Endothelial cell of umbilical vein (primary cell): ENCODE data around the gene LRRC32. TPM values are rescaled to one million over a fixed set of nuclear protein-coding genes. Genes with fewer than 3 reads are reported as not detected.

Source experiments
- BruUV-seq: library from RNA; stranded (reverse); fragments of 400-500 nt; replicated peaks from 2 replicates; lab custom pipeline; 2021; lab: Mats Ljungman, UMichigan
- CTCF ChIA-PET: fragments of 300-600, 350-600 bp; sonication (Branson Sonifier 250); formaldehyde crosslinking; loops from one replicate; lab custom pipeline; 2021; ENCODE audit warnings: antibody characterized with exemption, inconsistent platforms; lab: Charles Lee
- POLR2A ChIA-PET: fragments of 300-600, 350-600 bp; sonication (Branson Sonifier 250); formaldehyde crosslinking; loops from one replicate; lab custom pipeline; 2021; ENCODE audit warnings: antibody characterized with exemption, inconsistent platforms; lab: Charles Lee
- DNase-seq: peaks from one replicate; pipeline ENCODE4 v3.0.0-alpha.2; 2011; ENCODE audit warnings: low read depth, low spot score
- FAIRE-seq: peaks from 2 replicates; lab custom pipeline; 2011; peaks lifted over from hg19 to GRCh38; lab: Jason Lieb, UNC
- H2AFZ ChIP-seq: 2 replicates; pipeline ENCODE4 v1.6.0; 2012; ENCODE audit warnings: low read depth, low read length, control low read depth, inconsistent platforms
- H3K27ac ChIP-seq: 2 replicates; pipeline ENCODE4 v1.5.1; 2011; ENCODE audit warnings: low read depth, mild to moderate bottlenecking, control low read depth, low read length, moderate library complexity; ENCODE audit not compliant: insufficient read depth
- H3K27me3 ChIP-seq, 2 experiments: 2 replicates each; pipeline versions ENCODE4 v1.6.0 to v1.6.1; 2011; ENCODE audit warnings: low read length in 2 of 2, mixed read lengths in 1 of 2; ENCODE audit not compliant: control insufficient read depth in 2 of 2, insufficient read depth in 2 of 2
- H3K36me3 ChIP-seq, 2 experiments: 2 replicates in 1 of 2; 3 replicates in 1 of 2; pipeline ENCODE4 v1.5.1; 2011; ENCODE audit warnings: low read length in 2 of 2, mild to moderate bottlenecking in 1 of 2, moderate library complexity in 1 of 2; ENCODE audit not compliant: control insufficient read depth in 2 of 2, insufficient read depth in 2 of 2; ENCODE audit errors: extremely low read depth in 1 of 2
- H3K4me1 ChIP-seq: 3 replicates; pipeline ENCODE4 v1.5.1; 2011; ENCODE audit warnings: mild to moderate bottlenecking, low read length; ENCODE audit not compliant: control insufficient read depth, insufficient read depth; ENCODE audit errors: extremely low read depth
- H3K4me2 ChIP-seq: 2 replicates; pipeline ENCODE4 v1.6.1; 2011; ENCODE audit warnings: low read length, control low read depth, mixed read lengths; ENCODE audit not compliant: insufficient read depth
- H3K4me3 ChIP-seq, 3 experiments: fragments of 200-600 bp in 1 of 3; sonication (generic), shearing (Covaris generic) in 1 of 3; replicated peaks in 1 of 3; 2 replicates each; pipeline ENCODE4 v1.5.1; 2011 to 2016; ENCODE audit warnings: control low read depth in 3 of 3, low read length in 3 of 3, mild to moderate bottlenecking in 2 of 3, inconsistent platforms in 1 of 3, low read depth in 1 of 3, moderate library complexity in 1 of 3; ENCODE audit not compliant: insufficient read depth in 1 of 3
- H3K79me2 ChIP-seq: 2 replicates; pipeline ENCODE4 v1.6.0; 2012; ENCODE audit warnings: low read length, inconsistent platforms; ENCODE audit not compliant: control insufficient read depth, insufficient read depth
- H3K9ac ChIP-seq: replicated peaks from 2 replicates; pipeline ENCODE3; 2011; ENCODE audit warnings: low read length, control low read depth; ENCODE audit not compliant: insufficient read depth; ENCODE audit errors: extremely low read depth
- H3K9me1 ChIP-seq: replicated peaks from 3 replicates; pipeline ENCODE4 v1.6.0; 2011; ENCODE audit warnings: mild to moderate bottlenecking, low read length; ENCODE audit not compliant: control insufficient read depth, insufficient read depth; ENCODE audit errors: extremely low read depth
- H3K9me3 ChIP-seq: replicated peaks from 2 replicates; pipeline ENCODE4 v1.5.1; 2012; ENCODE audit warnings: low read length, inconsistent platforms; ENCODE audit not compliant: control insufficient read depth, insufficient read depth
- H4K20me1 ChIP-seq: replicated peaks from 2 replicates; pipeline ENCODE3; 2011; ENCODE audit warnings: mild to moderate bottlenecking, low read length; ENCODE audit not compliant: control insufficient read depth, insufficient read depth; ENCODE audit errors: extremely low read depth
- EZH2 ChIP-seq: IDR thresholded peaks from 2 replicates; pipeline ENCODE4 v1.6.1; 2012; ENCODE audit warnings: borderline replicate concordance, low read depth, mild to moderate bottlenecking, moderate library complexity, low read length, inconsistent platforms; ENCODE audit not compliant: severe bottlenecking
- FOS ChIP-seq: IDR thresholded peaks from 2 replicates; pipeline ENCODE4 v1.6.1; 2011; ENCODE audit warnings: mild to moderate bottlenecking, low read length, moderate library complexity, borderline replicate concordance; ENCODE audit not compliant: insufficient read depth
- GATA2 ChIP-seq: IDR thresholded peaks from 2 replicates; pipeline ENCODE4 v1.7.0; 2011; ENCODE audit warnings: low read depth, mild to moderate bottlenecking, moderate library complexity, mixed read lengths, low read length; ENCODE audit not compliant: insufficient read length, insufficient read depth
- JUN ChIP-seq: IDR thresholded peaks from 2 replicates; pipeline ENCODE4 v1.6.1; 2011; ENCODE audit warnings: borderline replicate concordance, low read depth; ENCODE audit not compliant: insufficient read length, insufficient read depth
- MYC ChIP-seq: IDR thresholded peaks from one replicate; pipeline ENCODE4 v1.6.1; 2011; ENCODE audit warnings: mild to moderate bottlenecking, low read depth, low read length
- POLR2A ChIP-seq: IDR thresholded peaks from 2 replicates; pipeline ENCODE4 v1.6.1; 2012; ENCODE audit warnings: low read depth, mild to moderate bottlenecking, control low read depth, low read length
- POLR2AphosphoS5 ChIP-seq: IDR thresholded peaks from 2 replicates; pipeline ENCODE4 v1.6.1; 2012; ENCODE audit warnings: low read depth, mild to moderate bottlenecking, control low read depth, low read length, moderate library complexity; ENCODE audit not compliant: insufficient read depth
- dilution Hi-C: fragments of 300-500 bp; cut with MboI; formaldehyde crosslinking; loops from one replicate; pipeline ENCODE4 v1.15.0; 2019; ENCODE audit warnings: low sequenced_read_pairs; ENCODE audit not compliant: extremely low pct_ligation_motif_present
- intact Hi-C: fragments of 100-400 bp; cut with micrococcal nuclease; formaldehyde crosslinking; loops from one replicate; pipeline ENCODE4 v1.10.0; 2022
- polyA plus RNA-seq, 4 experiments: library from polyadenylated mRNA; depleted of rRNA in 3 of 4; stranded (reverse) in 3 of 4; unstranded in 1 of 4; fragments of >200 nt; gene quantifications; 2 replicates each; pipeline versions ENCODE4 v1.2.1 to v1.2.3, GENCODE V29; 2011 to 2012; ENCODE audit warnings: missing spikeins in 1 of 4
- total RNA-seq: library from RNA; stranded (reverse); gene quantifications from 2 replicates; pipeline ENCODE4 v1.2.3, GENCODE V29; 2021
- TF ChIP-seq, protein P1 (sequence below): IDR thresholded peaks from 2 replicates; pipeline ENCODE4 v1.6.1; 2011; ENCODE audit not compliant: insufficient read depth, insufficient read length
- TF ChIP-seq, protein P2 (sequence below), 2 donors: IDR thresholded peaks; 1 replicate in 1 of 2; 2 replicates in 1 of 2; pipeline ENCODE4 v1.5.1; 2011; ENCODE audit warnings: low read length in 2 of 2, mild to moderate bottlenecking in 2 of 2, moderate library complexity in 2 of 2, control low read depth in 1 of 2, inconsistent platforms in 1 of 2, low read depth in 1 of 2; ENCODE audit not compliant: insufficient read depth in 1 of 2; ENCODE audit errors: extremely low read depth in 1 of 2

The LRRC32 gene
- total and polyA plus RNA-seq, 2 donors (not counting 3 experiments of a cell fraction or from before 2014, with no cell fraction given): 77.2 to 117 TPM

DNA sequence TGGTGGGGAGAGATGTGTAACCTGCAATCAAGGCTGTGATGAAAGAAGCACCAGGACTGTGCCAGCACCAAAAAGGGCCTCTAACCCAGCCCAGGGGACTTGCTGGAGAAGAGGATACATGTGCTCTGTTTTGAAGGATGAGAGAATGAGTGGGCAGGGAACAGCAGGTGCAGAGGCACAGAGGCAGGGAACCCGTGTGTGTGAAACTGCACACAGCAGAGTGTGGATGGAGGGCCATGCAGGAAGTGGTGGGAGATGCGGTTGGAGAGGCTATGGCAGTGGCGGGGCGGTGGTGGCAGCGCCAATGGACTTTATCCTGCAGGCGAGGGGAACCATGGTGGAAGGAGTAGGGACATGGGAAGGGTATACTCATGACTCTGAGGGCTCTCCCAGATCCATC lies 25.2 kb upstream of the LRRC32 start:
- Histone ChIP-seq H3K4me3 (no peak overlapping the region), H3K36me3 (no peaks in the 10 kb centered on the region), H3K9me1 (no peaks in the 10 kb centered on the region), H2AFZ (no peak overlapping the region), H3K27me3 (no peaks in the 10 kb centered on the region), H3K4me2 (no peak overlapping the region), H3K9me3 (no peaks in the 10 kb centered on the region), H3K4me1 (peaks cover 35% of the 10 kb centered on the region), H3K9ac (no peak overlapping the region), H3K79me2 (no peaks in the 10 kb centered on the region), H3K27ac (no peak overlapping the region), H4K20me1 (no peaks in the 10 kb centered on the region)
- FAIRE-seq (no peak), DNase-seq (no peak)
- TF ChIP-seq, protein P1, sequence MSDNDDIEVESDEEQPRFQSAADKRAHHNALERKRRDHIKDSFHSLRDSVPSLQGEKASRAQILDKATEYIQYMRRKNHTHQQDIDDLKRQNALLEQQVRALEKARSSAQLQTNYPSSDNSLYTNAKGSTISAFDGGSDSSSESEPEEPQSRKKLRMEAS: no peak
- TF ChIP-seq FOS: no peak
- TF ChIP-seq, protein P2, sequence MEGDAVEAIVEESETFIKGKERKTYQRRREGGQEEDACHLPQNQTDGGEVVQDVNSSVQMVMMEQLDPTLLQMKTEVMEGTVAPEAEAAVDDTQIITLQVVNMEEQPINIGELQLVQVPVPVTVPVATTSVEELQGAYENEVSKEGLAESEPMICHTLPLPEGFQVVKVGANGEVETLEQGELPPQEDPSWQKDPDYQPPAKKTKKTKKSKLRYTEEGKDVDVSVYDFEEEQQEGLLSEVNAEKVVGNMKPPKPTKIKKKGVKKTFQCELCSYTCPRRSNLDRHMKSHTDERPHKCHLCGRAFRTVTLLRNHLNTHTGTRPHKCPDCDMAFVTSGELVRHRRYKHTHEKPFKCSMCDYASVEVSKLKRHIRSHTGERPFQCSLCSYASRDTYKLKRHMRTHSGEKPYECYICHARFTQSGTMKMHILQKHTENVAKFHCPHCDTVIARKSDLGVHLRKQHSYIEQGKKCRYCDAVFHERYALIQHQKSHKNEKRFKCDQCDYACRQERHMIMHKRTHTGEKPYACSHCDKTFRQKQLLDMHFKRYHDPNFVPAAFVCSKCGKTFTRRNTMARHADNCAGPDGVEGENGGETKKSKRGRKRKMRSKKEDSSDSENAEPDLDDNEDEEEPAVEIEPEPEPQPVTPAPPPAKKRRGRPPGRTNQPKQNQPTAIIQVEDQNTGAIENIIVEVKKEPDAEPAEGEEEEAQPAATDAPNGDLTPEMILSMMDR (IDR thresholded peaks at IDR 0.05; ENCODE audit: extremely low read depth in 1 of 2, insufficient read depth in 1 of 2, low read depth in 1 of 2, low read length in 2 of 2): no peak
- TF ChIP-seq POLR2AphosphoS5: no peak
- TF ChIP-seq EZH2: no peak
- no peak for TF ChIP-seq GATA2
- no peak for TF ChIP-seq MYC
- TF ChIP-seq POLR2A: no peak
- no peak for TF ChIP-seq JUN
- no TSS peak for BruUV-seq
- POLR2A ChIA-PET: no interaction called here
- dilution Hi-C loops (no loop called here), intact Hi-C loops (no loop called here)
- CTCF ChIA-PET: interaction anchor here (0.7 to 2.9 kb wide), 4 partner anchors 171 to 488 kb away, joined by 3 to 11 read pairs (median 4); no protein-coding TSS in a partner anchor
